ENCODE measurements around the gene MIA3.

DNA sequence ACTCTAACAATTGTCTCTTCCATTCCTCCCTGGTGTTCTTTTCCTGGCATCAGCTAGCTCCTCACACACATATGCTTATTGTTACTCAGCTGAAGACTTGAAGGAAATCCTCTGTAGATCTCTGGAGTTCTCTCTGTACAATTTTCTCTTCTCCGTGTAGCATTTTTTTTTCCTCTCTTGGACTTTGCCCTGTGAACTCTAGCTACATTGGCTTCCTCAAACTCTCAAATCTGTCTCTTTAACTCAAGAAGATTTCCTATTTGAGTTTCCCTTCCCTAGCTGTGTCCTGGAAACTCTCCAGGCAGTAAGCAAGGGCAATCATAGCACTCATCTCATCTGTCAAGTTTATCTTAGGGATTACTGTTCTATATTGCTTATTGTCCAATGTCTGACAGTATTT, 4.3 kb upstream of the MIA3 start:
- TF ChIP-seq TAF1 (IDR thresholded peaks at IDR 0.05; ENCODE audit: borderline replicate concordance, insufficient read depth, low read length) (no peak), POLR2AphosphoS5 (IDR thresholded peaks at IDR 0.05; ENCODE audit: low read depth, low read length) (no peak), FOXP2 (optimal IDR thresholded peaks at IDR 0.05; ENCODE audit: borderline replicate concordance, extremely low read depth, extremely low read length, insufficient read depth) (no peak)

Data from PFSK-1 (cell line).